Measurements from ENCODE around the gene HHATL. TPM values are rescaled to one million over a fixed set of nuclear protein-coding genes. Genes with fewer than 3 reads are reported as not detected.

The HHATL gene
- total RNA-seq, 6 donors from 2014 or later, result 0.71 to 1.6 (median 0.98) TPM; not detected in 2

- ATAC-seq (ENCODE audit: low FRiP score in 2 of 2) (no peak), DNase-seq (no peak)
- Histone ChIP-seq H3K27me3 (no peaks in the 10 kb centered on the region), H3K27ac (no peak overlapping the region), H3K4me1 (peaks cover 0 to 7% (median 3%) of the 10 kb centered on the region in 4 donors), H3K36me3 (no peaks in the 10 kb centered on the region), H3K4me3 (no peak overlapping the region), H3K9me3 (no peaks in the 10 kb centered on the region)
- TF ChIP-seq EP300 (IDR thresholded peaks at IDR 0.05), result no peak
- TF ChIP-seq CTCF (IDR thresholded peaks at IDR 0.05), result no peak
- no peak for TF ChIP-seq POLR2A (IDR thresholded peaks at IDR 0.05)
- TF ChIP-seq POLR2AphosphoS5 (IDR thresholded peaks at IDR 0.05), result no peak
- WGBS, 2 donors, result 89 to 92% methylated on average over 12 to 17 of the region's 18 CpGs
Observed at GRCh38 chr3:42697289-42698051, 5.1 kb downstream of the HHATL start.

GRCh38 chr3:42696356-42697288 is 6.0 kb downstream of the HHATL start:
- Histone ChIP-seq H3K27me3 (no peaks in the 10 kb centered on the region), H3K27ac (no peak overlapping the region), H3K9me3 (no peaks in the 10 kb centered on the region), H3K36me3 (no peaks in the 10 kb centered on the region), H3K4me3 (no peak overlapping the region), H3K4me1 (peaks cover 0 to 7% (median 3%) of the 10 kb centered on the region in 4 donors)
- ATAC-seq (ENCODE audit: low FRiP score in 2 of 2) (no peak), DNase-seq (no peak)
- TF ChIP-seq POLR2AphosphoS5 (IDR thresholded peaks at IDR 0.05) (no peak), EP300 (IDR thresholded peaks at IDR 0.05) (no peak), CTCF (IDR thresholded peaks at IDR 0.05) (no peak), POLR2A (IDR thresholded peaks at IDR 0.05) (no peak)
- 73 to 74% methylated on average over 19 of the region's 19 CpGs for WGBS, 2 donors

- no peak overlapping the region for H3K27ac ChIP-seq
- H3K36me3 ChIP-seq, result no peaks in the 10 kb centered on the region
- DNase-seq (no peak), ATAC-seq (ENCODE audit: low FRiP score in 2 of 2) (no peak)
- TF ChIP-seq POLR2AphosphoS5 (IDR thresholded peaks at IDR 0.05), result no peak
- TF ChIP-seq CTCF (IDR thresholded peaks at IDR 0.05), result no peak
- TF ChIP-seq POLR2A (IDR thresholded peaks at IDR 0.05), result no peak
- TF ChIP-seq EP300 (IDR thresholded peaks at IDR 0.05), result no peak
- no peaks in the 10 kb centered on the region for H3K9me3 ChIP-seq
- peaks cover 0 to 7% (median 0%) of the 10 kb centered on the region in 4 donors for H3K4me1 ChIP-seq
- H3K27me3 ChIP-seq, result no peaks in the 10 kb centered on the region
- H3K4me3 ChIP-seq, result no peak overlapping the region
Observed at GRCh38 chr3:42694366-42694765, 8.2 kb downstream of the HHATL start.

GRCh38 chr3:42693530-42693930 is 9.1 kb downstream of the HHATL start:
- Histone ChIP-seq H3K4me3 (no peak overlapping the region), H3K9me3 (no peaks in the 10 kb centered on the region), H3K27me3 (no peaks in the 10 kb centered on the region), H3K27ac (no peak overlapping the region), H3K36me3 (no peaks in the 10 kb centered on the region), H3K4me1 (peaks cover 0 to 1% (median 0%) of the 10 kb centered on the region in 4 donors)
- DNase-seq (peak in 1 of 2 donors; percentile 16), ATAC-seq (ENCODE audit: low FRiP score in 2 of 2) (no peak)
- WGBS, 2 donors, result 65 to 85% methylated on average over 3 to 4 of the region's 4 CpGs
- no peak for TF ChIP-seq EP300 (IDR thresholded peaks at IDR 0.05)
- TF ChIP-seq POLR2AphosphoS5 (IDR thresholded peaks at IDR 0.05), result no peak
- no peak for TF ChIP-seq POLR2A (IDR thresholded peaks at IDR 0.05)
